Liver (tissue), 9 donors: ENCODE results near the gene NRG3. TPM values are rescaled to one million over a fixed set of nuclear protein-coding genes. Genes with fewer than 3 reads are reported as not detected.

Experiments
- DNase-seq: peaks from one replicate; pipeline ENCODE4 v3.0.0-alpha.2; 2017; ENCODE audit warnings: low spot score
- H3K27ac ChIP-seq, 2 donors: one replicate each; pipeline ENCODE4 v1.7.0; 2013; ENCODE audit warnings: inconsistent platforms in 2 of 2, low read length in 2 of 2, control low read depth in 1 of 2, low read depth in 1 of 2, mild to moderate bottlenecking in 1 of 2
- H3K27me3 ChIP-seq, 4 donors: one replicate each; pipeline versions ENCODE4 v1.6.1 to v1.7.0; 2013; ENCODE audit warnings: low read length in 3 of 4, inconsistent platforms in 1 of 4, mild to moderate bottlenecking in 1 of 4, moderate library complexity in 1 of 4; ENCODE audit not compliant: control insufficient read depth in 4 of 4, insufficient read depth in 4 of 4
- H3K36me3 ChIP-seq, 4 donors: one replicate each; pipeline versions ENCODE4 v1.6.1 to v1.7.0; 2013; ENCODE audit warnings: low read length in 3 of 4, mild to moderate bottlenecking in 3 of 4, low read depth in 1 of 4, moderate library complexity in 1 of 4; ENCODE audit not compliant: control insufficient read depth in 4 of 4, insufficient read depth in 3 of 4
- H3K4me1 ChIP-seq, 4 donors: one replicate each; pipeline versions ENCODE4 v1.6.1 to v1.7.0; 2013; ENCODE audit warnings: low read length in 3 of 4, mild to moderate bottlenecking in 3 of 4, moderate library complexity in 1 of 4; ENCODE audit not compliant: control insufficient read depth in 4 of 4, insufficient read depth in 4 of 4
- H3K4me3 ChIP-seq, 3 donors: one replicate each; pipeline versions ENCODE4 v1.6.1 to v1.7.0; 2013; ENCODE audit warnings: low read length in 3 of 3, control low read depth in 1 of 3, low read depth in 1 of 3, mild to moderate bottlenecking in 1 of 3
- H3K9ac ChIP-seq, 2 donors: one replicate each; pipeline ENCODE4 v1.7.0; 2013; ENCODE audit warnings: low read length in 2 of 2, mild to moderate bottlenecking in 2 of 2, moderate library complexity in 2 of 2, control low read depth in 1 of 2, low read depth in 1 of 2
- H3K9me3 ChIP-seq, 4 donors: one replicate each; pipeline versions ENCODE4 v1.6.1 to v1.7.0; 2013; ENCODE audit warnings: low read length in 3 of 4; ENCODE audit not compliant: control insufficient read depth in 4 of 4
- EGR1 ChIP-seq, 2 donors: IDR thresholded peaks; 2 replicates each; pipeline ENCODE4 v1.6.1; 2016 to 2018; ENCODE audit warnings: antibody characterized with exemption in 2 of 2, low read depth in 2 of 2
- FOXA1 ChIP-seq: IDR thresholded peaks from 2 replicates; pipeline ENCODE4 v1.6.1; 2016; ENCODE audit warnings: antibody characterized with exemption
- FOXA2 ChIP-seq: IDR thresholded peaks from 2 replicates; pipeline ENCODE4 v1.6.1; 2016; ENCODE audit warnings: antibody characterized with exemption
- GABPA ChIP-seq, 2 donors: IDR thresholded peaks in 1 of 2; conservative IDR thresholded peaks in 1 of 2; 2 replicates each; pipeline ENCODE4 v1.6.1; 2016; ENCODE audit warnings: antibody characterized with exemption in 2 of 2, mild to moderate bottlenecking in 1 of 2, moderate library complexity in 1 of 2
- HNF4A ChIP-seq, 2 donors: conservative IDR thresholded peaks; 2 replicates each; pipeline ENCODE4 v1.6.1; 2016; ENCODE audit warnings: antibody characterized with exemption in 2 of 2, mild to moderate bottlenecking in 2 of 2
- HNF4G ChIP-seq: IDR thresholded peaks from 2 replicates; pipeline ENCODE4 v1.6.1; 2016; ENCODE audit warnings: antibody characterized with exemption
- JUND ChIP-seq, 2 donors: IDR thresholded peaks; 2 replicates each; pipeline ENCODE4 v1.6.1; 2016; ENCODE audit warnings: antibody characterized with exemption in 2 of 2
- RAD21 ChIP-seq, 2 donors: IDR thresholded peaks; 2 replicates each; pipeline ENCODE4 v1.6.1; 2016; ENCODE audit warnings: antibody characterized with exemption in 2 of 2, mild to moderate bottlenecking in 2 of 2
- RXRA ChIP-seq, 2 donors: IDR thresholded peaks; 2 replicates each; pipeline ENCODE4 v1.6.1; 2017 to 2018; ENCODE audit warnings: antibody characterized with exemption in 2 of 2, mild to moderate bottlenecking in 1 of 2
- TAF1 ChIP-seq: conservative IDR thresholded peaks from 2 replicates; pipeline ENCODE4 v1.6.1; 2016; ENCODE audit warnings: antibody characterized with exemption, mild to moderate bottlenecking
- YY1 ChIP-seq: IDR thresholded peaks from 2 replicates; pipeline ENCODE4 v1.6.1; 2016; ENCODE audit warnings: antibody characterized with exemption, mild to moderate bottlenecking
- WGBS: extraction: QIAGEN DNeasy Blood & Tissue Kit; methylation state at CpG from one replicate; pipeline ENCODE4 v1.1.7; 2013; 5-methylcytosine and 5-hydroxymethylcytosine counted together
- polyA plus RNA-seq, 2 donors: library from polyadenylated mRNA; stranded (reverse) in 1 of 2; unstranded in 1 of 2; fragments of 200-250 nt in 1 of 2; fragments of >200 nt in 1 of 2; fragmentation: Nextera tagmentation in 1 of 2; extraction: Ambion mirVana in 1 of 2; gene quantifications; one replicate each; pipeline versions ENCODE4 v1.2.1 to v1.2.3, GENCODE V29; 2013 to 2015
- total RNA-seq, 2 donors: library from RNA; depleted of rRNA; stranded (reverse); fragments of >200 nt; gene quantifications; one replicate each; pipeline ENCODE4 v1.2.3, GENCODE V29; 2014
- TF ChIP-seq, protein P1 (sequence below): IDR thresholded peaks from 2 replicates; pipeline ENCODE4 v1.6.1; 2016; ENCODE audit warnings: antibody characterized with exemption, mild to moderate bottlenecking
- TF ChIP-seq, protein P2 (sequence below): fragments of 150-350 bp; IDR thresholded peaks from 2 replicates; pipeline ENCODE4 v1.5.1; 2017; ENCODE audit warnings: improper control_type of control experiment, low read depth, low read length; ENCODE audit not compliant: missing input control
- TF ChIP-seq, protein P3 (sequence below): IDR thresholded peaks from 2 replicates; pipeline ENCODE4 v1.6.1; 2016; ENCODE audit warnings: antibody characterized with exemption
- TF ChIP-seq, protein P4 (sequence below): IDR thresholded peaks from 2 replicates; pipeline ENCODE4 v1.6.1; 2016; ENCODE audit warnings: antibody characterized with exemption
- donor health status: healthy.
- donor health status: healthy.
- donor health status: healthy.
- donor health status: healthy.
- donor health status: healthy.

NRG3 gene
- total and polyA plus RNA-seq, 4 donors, result 0.24 to 3.7 (median 0.38) TPM

DNA sequence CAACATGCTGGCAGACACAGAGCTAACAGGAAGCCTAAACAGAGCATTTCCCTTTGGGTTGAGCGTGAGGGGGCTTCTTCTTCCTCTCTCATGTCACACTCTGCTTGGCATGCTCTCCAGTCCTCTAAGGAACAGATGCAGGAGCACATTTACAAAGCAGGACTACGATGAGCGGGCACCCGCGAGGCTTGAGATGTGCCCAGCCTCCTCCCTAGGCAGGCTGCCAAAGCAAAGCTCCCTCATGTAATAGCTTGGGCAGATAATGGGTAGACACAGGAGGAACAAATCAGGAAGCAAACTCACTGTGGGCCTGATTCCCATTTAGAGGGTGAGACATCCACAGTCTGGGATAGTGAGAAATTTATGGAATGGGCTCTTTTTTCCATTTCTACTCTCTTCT lies 519.1 kb downstream of the NRG3 start:
- H3K27me3 ChIP-seq, result no peaks in the 10 kb centered on the region
- H3K36me3 ChIP-seq, result no peaks in the 10 kb centered on the region
- no peak for DNase-seq
- TF ChIP-seq, protein P1, sequence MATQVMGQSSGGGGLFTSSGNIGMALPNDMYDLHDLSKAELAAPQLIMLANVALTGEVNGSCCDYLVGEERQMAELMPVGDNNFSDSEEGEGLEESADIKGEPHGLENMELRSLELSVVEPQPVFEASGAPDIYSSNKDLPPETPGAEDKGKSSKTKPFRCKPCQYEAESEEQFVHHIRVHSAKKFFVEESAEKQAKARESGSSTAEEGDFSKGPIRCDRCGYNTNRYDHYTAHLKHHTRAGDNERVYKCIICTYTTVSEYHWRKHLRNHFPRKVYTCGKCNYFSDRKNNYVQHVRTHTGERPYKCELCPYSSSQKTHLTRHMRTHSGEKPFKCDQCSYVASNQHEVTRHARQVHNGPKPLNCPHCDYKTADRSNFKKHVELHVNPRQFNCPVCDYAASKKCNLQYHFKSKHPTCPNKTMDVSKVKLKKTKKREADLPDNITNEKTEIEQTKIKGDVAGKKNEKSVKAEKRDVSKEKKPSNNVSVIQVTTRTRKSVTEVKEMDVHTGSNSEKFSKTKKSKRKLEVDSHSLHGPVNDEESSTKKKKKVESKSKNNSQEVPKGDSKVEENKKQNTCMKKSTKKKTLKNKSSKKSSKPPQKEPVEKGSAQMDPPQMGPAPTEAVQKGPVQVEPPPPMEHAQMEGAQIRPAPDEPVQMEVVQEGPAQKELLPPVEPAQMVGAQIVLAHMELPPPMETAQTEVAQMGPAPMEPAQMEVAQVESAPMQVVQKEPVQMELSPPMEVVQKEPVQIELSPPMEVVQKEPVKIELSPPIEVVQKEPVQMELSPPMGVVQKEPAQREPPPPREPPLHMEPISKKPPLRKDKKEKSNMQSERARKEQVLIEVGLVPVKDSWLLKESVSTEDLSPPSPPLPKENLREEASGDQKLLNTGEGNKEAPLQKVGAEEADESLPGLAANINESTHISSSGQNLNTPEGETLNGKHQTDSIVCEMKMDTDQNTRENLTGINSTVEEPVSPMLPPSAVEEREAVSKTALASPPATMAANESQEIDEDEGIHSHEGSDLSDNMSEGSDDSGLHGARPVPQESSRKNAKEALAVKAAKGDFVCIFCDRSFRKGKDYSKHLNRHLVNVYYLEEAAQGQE, result no peak
- TF ChIP-seq HNF4G, result no peak
- TF ChIP-seq RXRA (IDR thresholded peaks at IDR 0.05), result no peak
- 32% methylated on average over 5 of the region's 5 CpGs for WGBS
- no peak overlapping the region for H3K27ac ChIP-seq
- no peak overlapping the region for H3K4me3 ChIP-seq
- no peak overlapping the region for H3K9ac ChIP-seq
- H3K4me1 ChIP-seq, result peaks cover 0 to 13% (median 4%) of the 10 kb centered on the region in 4 donors
- no peaks in the 10 kb centered on the region for H3K9me3 ChIP-seq

DNA sequence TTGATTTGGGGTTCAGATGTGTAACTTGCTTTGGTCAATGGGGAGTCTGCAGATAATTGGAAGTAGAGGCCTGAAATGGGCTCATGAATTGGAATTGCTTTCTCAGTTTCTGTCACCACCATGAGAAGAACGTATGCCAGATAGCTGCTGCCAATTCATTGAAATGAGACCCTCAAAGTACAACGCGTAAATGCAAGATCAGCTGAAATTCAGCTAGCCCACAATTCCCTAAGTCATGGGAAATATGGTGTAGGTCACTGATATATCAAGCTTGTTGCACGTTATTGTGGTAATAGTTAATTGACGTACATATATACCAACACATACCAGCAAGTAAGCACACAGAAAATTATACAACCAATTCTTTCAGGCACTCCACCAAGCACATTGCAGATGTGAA lies 520.0 kb downstream of the NRG3 start:
- no peak for DNase-seq
- Histone ChIP-seq H3K36me3 (no peaks in the 10 kb centered on the region), H3K27me3 (no peaks in the 10 kb centered on the region), H3K4me3 (no peak overlapping the region), H3K9ac (no peak overlapping the region), H3K27ac (no peak overlapping the region), H3K9me3 (no peaks in the 10 kb centered on the region), H3K4me1 (peaks cover 0 to 13% (median 4%) of the 10 kb centered on the region in 4 donors)
- no peak for TF ChIP-seq JUND (IDR thresholded peaks at IDR 0.05)
- no peak for TF ChIP-seq FOXA2
- no peak for TF ChIP-seq TAF1
- TF ChIP-seq GABPA (IDR thresholded peaks at IDR 0.05 in 1 of 2, conservative IDR thresholded peaks at IDR 0.05 in 1 of 2), result no peak
- TF ChIP-seq HNF4A (conservative IDR thresholded peaks at IDR 0.05), result no peak
- no peak for TF ChIP-seq FOXA1
- TF ChIP-seq HNF4G, result no peak
- no peak for TF ChIP-seq RAD21 (IDR thresholded peaks at IDR 0.05)
- TF ChIP-seq, protein P2, sequence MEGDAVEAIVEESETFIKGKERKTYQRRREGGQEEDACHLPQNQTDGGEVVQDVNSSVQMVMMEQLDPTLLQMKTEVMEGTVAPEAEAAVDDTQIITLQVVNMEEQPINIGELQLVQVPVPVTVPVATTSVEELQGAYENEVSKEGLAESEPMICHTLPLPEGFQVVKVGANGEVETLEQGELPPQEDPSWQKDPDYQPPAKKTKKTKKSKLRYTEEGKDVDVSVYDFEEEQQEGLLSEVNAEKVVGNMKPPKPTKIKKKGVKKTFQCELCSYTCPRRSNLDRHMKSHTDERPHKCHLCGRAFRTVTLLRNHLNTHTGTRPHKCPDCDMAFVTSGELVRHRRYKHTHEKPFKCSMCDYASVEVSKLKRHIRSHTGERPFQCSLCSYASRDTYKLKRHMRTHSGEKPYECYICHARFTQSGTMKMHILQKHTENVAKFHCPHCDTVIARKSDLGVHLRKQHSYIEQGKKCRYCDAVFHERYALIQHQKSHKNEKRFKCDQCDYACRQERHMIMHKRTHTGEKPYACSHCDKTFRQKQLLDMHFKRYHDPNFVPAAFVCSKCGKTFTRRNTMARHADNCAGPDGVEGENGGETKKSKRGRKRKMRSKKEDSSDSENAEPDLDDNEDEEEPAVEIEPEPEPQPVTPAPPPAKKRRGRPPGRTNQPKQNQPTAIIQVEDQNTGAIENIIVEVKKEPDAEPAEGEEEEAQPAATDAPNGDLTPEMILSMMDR, result no peak
- no peak for TF ChIP-seq YY1
- WGBS, result 94% methylated on average over 5 of the region's 5 CpGs

DNA sequence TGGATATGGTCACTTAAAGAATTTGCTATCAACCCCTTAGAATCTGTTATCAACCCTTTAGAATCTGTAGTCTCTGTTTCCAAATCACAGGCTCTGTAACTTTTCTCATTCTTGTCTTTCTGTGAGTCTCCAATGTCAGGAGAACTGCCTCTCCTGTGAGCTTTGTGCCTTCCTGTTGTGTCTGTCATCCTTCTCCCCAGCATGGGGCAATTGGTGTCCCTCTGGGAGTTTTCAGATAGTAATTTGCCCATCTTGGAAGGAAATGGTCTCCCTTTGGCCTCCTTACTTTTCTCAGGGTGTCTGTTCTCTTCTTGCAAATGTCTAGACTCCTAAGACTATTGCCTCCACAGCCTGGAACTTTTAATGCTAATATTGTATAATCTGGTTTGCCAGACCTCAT lies 521.9 kb downstream of the NRG3 start:
- Histone ChIP-seq H3K27ac (no peak overlapping the region), H3K9me3 (no peaks in the 10 kb centered on the region), H3K27me3 (no peaks in the 10 kb centered on the region), H3K36me3 (no peaks in the 10 kb centered on the region), H3K9ac (no peak overlapping the region), H3K4me1 (peaks cover 0 to 3% (median under 1%) of the 10 kb centered on the region in 4 donors), H3K4me3 (no peak overlapping the region)
- no peak for DNase-seq
- no peak for TF ChIP-seq TAF1
- no peak for TF ChIP-seq RAD21 (IDR thresholded peaks at IDR 0.05)
- TF ChIP-seq JUND (IDR thresholded peaks at IDR 0.05), result no peak
- no peak for TF ChIP-seq EGR1 (IDR thresholded peaks at IDR 0.05; ENCODE audit: low read depth in 2 of 2)
- no peak for TF ChIP-seq GABPA (IDR thresholded peaks at IDR 0.05 in 1 of 2, conservative IDR thresholded peaks at IDR 0.05 in 1 of 2)
- TF ChIP-seq, protein P3, sequence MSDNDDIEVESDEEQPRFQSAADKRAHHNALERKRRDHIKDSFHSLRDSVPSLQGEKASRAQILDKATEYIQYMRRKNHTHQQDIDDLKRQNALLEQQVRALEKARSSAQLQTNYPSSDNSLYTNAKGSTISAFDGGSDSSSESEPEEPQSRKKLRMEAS, result no peak
- TF ChIP-seq RXRA (IDR thresholded peaks at IDR 0.05), result no peak
- TF ChIP-seq HNF4G, result no peak
- TF ChIP-seq, protein P2, result no peak
- TF ChIP-seq FOXA2, result no peak
- TF ChIP-seq FOXA1, result no peak
- TF ChIP-seq, protein P4, sequence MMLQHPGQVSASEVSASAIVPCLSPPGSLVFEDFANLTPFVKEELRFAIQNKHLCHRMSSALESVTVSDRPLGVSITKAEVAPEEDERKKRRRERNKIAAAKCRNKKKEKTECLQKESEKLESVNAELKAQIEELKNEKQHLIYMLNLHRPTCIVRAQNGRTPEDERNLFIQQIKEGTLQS, result no peak
